GM23248 (cell line): ENCODE results near the gene SLC38A8. TPM values are rescaled to one million over a fixed set of nuclear protein-coding genes. Genes with fewer than 3 reads are reported as not detected.

ENCODE experiments used
- DNase-seq: peaks from one replicate; pipeline ENCODE4 v3.0.0-alpha.2; 2015
- H2AFZ ChIP-seq: fragments of 200-600 bp; sonication (generic); 2 replicates; pipeline ENCODE4 v1.6.1; 2016; ENCODE audit warnings: antibody characterized with exemption
- H3F3A ChIP-seq: fragments of 200-600 bp; sonication (generic); 2 replicates; pipeline ENCODE4 v1.6.1; 2016; ENCODE audit warnings: mild to moderate bottlenecking, antibody characterized with exemption, mixed run types; ENCODE audit not compliant: insufficient read depth
- H3K27ac ChIP-seq: fragments of 200-600 bp; sonication (generic); 2 replicates; pipeline ENCODE4 v1.5.1; 2016; ENCODE audit warnings: mild to moderate bottlenecking
- H3K27me3 ChIP-seq: fragments of 200-600 bp; sonication (generic); replicated peaks from 2 replicates; pipeline ENCODE4 v1.6.1; 2016; ENCODE audit warnings: mild to moderate bottlenecking; ENCODE audit not compliant: insufficient read depth
- H3K36me3 ChIP-seq: fragments of 200-600 bp; sonication (generic); 2 replicates; pipeline ENCODE4 v1.6.1; 2016; ENCODE audit warnings: low read depth, mild to moderate bottlenecking
- H3K4me1 ChIP-seq: fragments of 200-600 bp; sonication (generic); 2 replicates; pipeline ENCODE4 v1.6.1; 2016; ENCODE audit warnings: mild to moderate bottlenecking; ENCODE audit not compliant: insufficient read depth
- H3K4me2 ChIP-seq: fragments of 200-600 bp; sonication (generic); one replicate; pipeline ENCODE4 v1.6.1; 2016; ENCODE audit warnings: mild to moderate bottlenecking; ENCODE audit not compliant: unreplicated experiment
- H3K4me3 ChIP-seq: fragments of 200-600 bp; sonication (generic); 2 replicates; pipeline ENCODE4 v1.5.1; 2016; ENCODE audit warnings: mild to moderate bottlenecking
- H3K79me2 ChIP-seq: fragments of 200-600 bp; sonication (generic); 2 replicates; pipeline ENCODE4 v1.6.1; 2016; ENCODE audit warnings: mild to moderate bottlenecking; ENCODE audit not compliant: insufficient read depth
- H3K9ac ChIP-seq: fragments of 200-600 bp; sonication (generic); 2 replicates; pipeline ENCODE4 v1.6.1; 2016; ENCODE audit warnings: mild to moderate bottlenecking
- H3K9me2 ChIP-seq: fragments of 200-600 bp; sonication (generic); 2 replicates; pipeline ENCODE4 v1.6.1; 2016; ENCODE audit warnings: mixed run types, mild to moderate bottlenecking, moderate library complexity; ENCODE audit not compliant: insufficient read depth
- H3K9me3 ChIP-seq: fragments of 200-600 bp; sonication (generic); one replicate; pipeline ENCODE4 v1.6.1; 2017; ENCODE audit warnings: low read depth
- H4K20me1 ChIP-seq: fragments of 200-600 bp; sonication (generic); 2 replicates; pipeline ENCODE4 v1.6.0; 2016; ENCODE audit not compliant: insufficient read depth
- EZH2 ChIP-seq: fragments of 200-600 bp; sonication (generic); IDR thresholded peaks from 2 replicates; pipeline ENCODE4 v1.6.1; 2018; ENCODE audit warnings: antibody characterized with exemption, mild to moderate bottlenecking; ENCODE audit not compliant: insufficient read depth, poor library complexity, severe bottlenecking
- EZH2phosphoT487 ChIP-seq: fragments of 200-600 bp; sonication (generic); IDR thresholded peaks from 2 replicates; pipeline ENCODE4 v1.6.1; 2018; ENCODE audit warnings: antibody characterized with exemption, moderate library complexity, mild to moderate bottlenecking, low read depth; ENCODE audit not compliant: insufficient read depth
- WGBS, 2 experiments: methylation state at CpG; one replicate each; pipeline ENCODE4 v1.1.6; 2015 to 2017; ENCODE audit warnings: low lambda C conversion rate in 2 of 2, low coverage in 1 of 2; ENCODE audit errors: missing lambda C conversion rate in 2 of 2; 5-methylcytosine and 5-hydroxymethylcytosine counted together
- in situ Hi-C: fragments of 300-500 bp; cut with MboI; formaldehyde crosslinking; loops from 2 replicates; pipeline ENCODE4 v1.15.0; 2020
- polyA plus RNA-seq: library from polyadenylated mRNA; unstranded; fragments of >200 nt; fragmentation: Nextera tagmentation; extraction: Ambion mirVana; gene quantifications from 2 replicates; pipeline ENCODE4 v1.2.1, GENCODE V29; 2016
- total RNA-seq: library from RNA; depleted of rRNA; stranded (reverse); fragments of >200 nt; shearing (Covaris generic); gene quantifications from 2 replicates; pipeline ENCODE4 v1.2.3, GENCODE V29; 2014

SLC38A8 gene
- total and polyA plus RNA-seq, 2 experiments from 2014 or later: not detected

DNA sequence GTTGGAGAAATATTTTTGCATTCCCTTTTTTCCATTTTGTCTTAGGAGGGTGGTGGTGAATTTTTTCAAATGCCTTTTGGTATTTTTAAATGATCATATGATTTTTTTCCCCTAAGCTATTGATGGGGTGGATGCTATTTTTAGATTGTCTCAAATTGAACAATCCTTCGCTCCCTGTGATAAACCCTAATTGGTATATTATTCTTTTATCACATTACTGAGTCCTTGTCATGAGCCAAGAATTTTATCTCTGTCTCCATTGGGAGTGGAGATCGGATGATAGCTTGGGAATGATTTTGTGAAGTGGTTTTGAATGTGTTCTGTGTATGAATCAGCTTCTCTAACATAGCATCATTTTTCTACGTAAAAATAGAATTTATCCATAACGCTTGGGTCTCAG, 59.1 kb downstream of the SLC38A8 start:
- H3K27ac ChIP-seq: no peak overlapping the region
- in situ Hi-C loops: no loop called here
- no peaks in the 10 kb centered on the region for H3K36me3 ChIP-seq
- no peaks in the 10 kb centered on the region for H3F3A ChIP-seq
- H3K9me2 ChIP-seq: no peaks in the 10 kb centered on the region
- no peaks in the 10 kb centered on the region for H3K4me1 ChIP-seq
- H3K9ac ChIP-seq: no peak overlapping the region
- no peaks in the 10 kb centered on the region for H3K79me2 ChIP-seq
- no peak overlapping the region for H2AFZ ChIP-seq
- WGBS, 2 experiments: 70 to 79% methylated on average over 4 of the region's 4 CpGs
- H3K4me2 ChIP-seq: no peak overlapping the region
- TF ChIP-seq EZH2 (no peak), EZH2phosphoT487 (no peak)
- no peak overlapping the region for H3K4me3 ChIP-seq
- H4K20me1 ChIP-seq: no peaks in the 10 kb centered on the region
- no peak for DNase-seq
- H3K9me3 ChIP-seq: no peaks in the 10 kb centered on the region
- peaks cover 24% of the 10 kb centered on the region for H3K27me3 ChIP-seq

DNA sequence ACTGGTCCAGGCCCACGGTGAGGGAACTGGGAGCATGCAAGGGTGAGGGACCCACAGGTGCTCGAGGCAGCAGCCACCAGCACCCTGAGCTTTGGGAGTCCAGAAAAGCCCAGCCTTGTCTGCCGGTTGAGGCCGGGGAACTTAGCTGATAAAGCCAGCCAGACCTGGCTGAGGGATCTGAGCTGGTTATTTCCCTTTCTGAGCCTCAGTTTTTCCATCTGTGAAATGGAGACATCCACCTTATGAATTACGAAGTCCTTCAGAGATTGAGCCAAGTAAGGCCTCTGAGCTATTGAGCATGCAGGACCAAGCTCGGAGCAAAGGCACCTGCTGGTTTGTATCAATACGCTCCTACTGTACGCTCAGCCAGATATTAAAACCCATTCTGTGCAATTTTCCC, 60.8 kb downstream of the SLC38A8 start:
- no peak overlapping the region for H3K9ac ChIP-seq
- no peaks in the 10 kb centered on the region for H3K36me3 ChIP-seq
- H2AFZ ChIP-seq: no peak overlapping the region
- no peaks in the 10 kb centered on the region for H3K9me2 ChIP-seq
- 81 to 84% methylated on average over 8 of the region's 8 CpGs for WGBS, 2 experiments
- no peak overlapping the region for H3K4me3 ChIP-seq
- DNase-seq: no peak
- no peak overlapping the region for H3K4me2 ChIP-seq
- H3K27me3 ChIP-seq: peaks cover 12% of the 10 kb centered on the region; the same call in 1 of the 2 replicates
- no peaks in the 10 kb centered on the region for H3K4me1 ChIP-seq
- H3K9me3 ChIP-seq: no peaks in the 10 kb centered on the region
- no peaks in the 10 kb centered on the region for H4K20me1 ChIP-seq
- no peaks in the 10 kb centered on the region for H3K79me2 ChIP-seq
- in situ Hi-C loops: no loop called here
- H3K27ac ChIP-seq: no peak overlapping the region
- no peak for TF ChIP-seq EZH2
- TF ChIP-seq EZH2phosphoT487: no peak
- H3F3A ChIP-seq: no peaks in the 10 kb centered on the region

DNA sequence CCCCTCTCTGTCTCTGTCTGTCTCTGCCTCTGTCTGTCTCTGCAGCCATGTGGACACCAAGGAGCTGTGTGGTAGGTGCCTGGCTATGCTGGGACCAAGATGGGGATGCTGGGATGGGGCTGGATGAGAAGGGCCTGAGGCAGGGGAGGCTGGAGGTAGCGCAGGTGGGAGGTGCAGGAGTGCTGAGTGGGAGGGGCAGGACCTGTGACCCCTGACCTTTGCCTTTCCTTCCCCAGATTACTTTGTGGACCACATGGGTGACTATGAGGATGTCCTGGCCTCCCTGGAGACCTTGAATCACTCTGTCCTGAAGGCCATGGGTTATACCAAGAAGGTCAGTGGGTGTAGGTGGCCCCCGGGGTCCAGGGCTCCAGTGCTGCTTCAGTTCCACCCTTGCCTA, 61.8 kb downstream of the SLC38A8 start:
- Histone ChIP-seq H2AFZ (no peak overlapping the region), H3K9ac (no peak overlapping the region), H3F3A (no peaks in the 10 kb centered on the region), H3K4me1 (no peaks in the 10 kb centered on the region), H3K9me3 (no peaks in the 10 kb centered on the region), H4K20me1 (no peaks in the 10 kb centered on the region), H3K27ac (no peak overlapping the region), H3K4me3 (no peak overlapping the region), H3K79me2 (no peaks in the 10 kb centered on the region), H3K9me2 (no peaks in the 10 kb centered on the region), H3K27me3 (peaks cover 5% of the 10 kb centered on the region), H3K4me2 (no peak overlapping the region), H3K36me3 (no peaks in the 10 kb centered on the region)
- in situ Hi-C loops: no loop called here
- DNase-seq: no peak
- TF ChIP-seq EZH2phosphoT487: no peak
- TF ChIP-seq EZH2: no peak
- WGBS, 2 experiments: 83 to 86% methylated on average over 2 of the region's 2 CpGs

DNA sequence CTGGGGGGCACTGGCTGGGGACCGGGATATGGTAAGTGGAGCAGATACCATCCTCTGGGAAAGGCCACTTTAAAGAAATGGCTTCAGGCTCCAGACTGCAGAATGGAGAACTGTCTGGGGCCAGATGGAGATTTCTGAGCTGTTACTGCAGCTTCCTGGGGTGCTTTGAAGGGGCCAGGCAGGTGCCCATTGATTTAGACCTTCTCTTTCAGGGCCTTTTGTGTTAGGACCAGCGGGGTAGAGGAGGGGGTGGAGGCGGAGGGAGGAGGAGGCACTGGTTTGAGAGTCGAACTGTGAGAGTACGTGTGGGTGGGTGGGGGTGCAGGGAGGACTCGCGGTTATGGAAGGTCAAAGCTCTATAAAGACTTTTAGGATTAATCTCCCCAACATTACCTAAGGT, 63.2 kb downstream of the SLC38A8 start:
- H3K36me3 ChIP-seq: no peaks in the 10 kb centered on the region
- H3K4me1 ChIP-seq: no peaks in the 10 kb centered on the region
- H3K9me2 ChIP-seq: no peaks in the 10 kb centered on the region
- no peak for DNase-seq
- H3K4me2 ChIP-seq: no peak overlapping the region
- 77 to 78% methylated on average over 6 to 7 of the region's 7 CpGs for WGBS, 2 experiments
- in situ Hi-C loops: no loop called here
- no peaks in the 10 kb centered on the region for H4K20me1 ChIP-seq
- no peaks in the 10 kb centered on the region for H3K9me3 ChIP-seq
- peaks cover 2% of the 10 kb centered on the region for H3K27me3 ChIP-seq
- H2AFZ ChIP-seq: no peak overlapping the region
- H3K9ac ChIP-seq: no peak overlapping the region
- no peak overlapping the region for H3K4me3 ChIP-seq
- TF ChIP-seq EZH2phosphoT487 (no peak), EZH2 (no peak)
- no peak overlapping the region for H3K27ac ChIP-seq
- H3F3A ChIP-seq: no peaks in the 10 kb centered on the region
- no peaks in the 10 kb centered on the region for H3K79me2 ChIP-seq

DNA sequence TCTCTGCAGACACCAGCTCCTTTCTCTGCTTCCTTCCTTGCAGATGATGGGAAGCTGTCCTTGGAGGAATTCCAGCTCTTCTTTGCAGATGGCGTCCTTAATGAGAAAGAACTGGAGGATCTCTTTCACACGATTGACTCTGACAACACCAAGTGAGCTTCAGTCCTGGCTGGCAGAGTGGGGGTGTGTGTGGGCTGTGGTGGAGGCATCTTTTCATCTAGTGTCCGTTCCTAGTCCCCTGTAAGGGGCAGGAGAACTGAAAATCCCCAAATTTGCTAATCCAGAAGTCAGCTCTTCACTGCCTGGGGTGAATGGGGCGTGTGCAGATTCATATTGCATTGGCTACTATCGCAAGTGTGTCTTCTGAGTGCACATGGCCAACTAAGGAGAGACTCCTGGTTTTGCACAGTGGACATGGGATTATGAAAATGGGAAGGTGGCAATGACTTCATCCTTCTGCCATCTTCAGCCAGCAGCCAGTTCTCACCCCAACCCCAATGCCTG, 64.1 kb downstream of the SLC38A8 start:
- no peak overlapping the region for H2AFZ ChIP-seq
- no peak overlapping the region for H3K4me3 ChIP-seq

More for the DNA sequence above, 64.1 kb downstream of the SLC38A8 start:
- no peak overlapping the region for H3K27ac ChIP-seq
- no peaks in the 10 kb centered on the region for H3K4me1 ChIP-seq
- H3K4me2 ChIP-seq: no peak overlapping the region
- H3K9me2 ChIP-seq: no peaks in the 10 kb centered on the region
- 59 to 61% methylated on average over 5 of the region's 5 CpGs for WGBS, 2 experiments
- H4K20me1 ChIP-seq: no peaks in the 10 kb centered on the region
- TF ChIP-seq EZH2phosphoT487 (no peak), EZH2 (no peak)
- H3K27me3 ChIP-seq: peaks cover 2% of the 10 kb centered on the region
- no peaks in the 10 kb centered on the region for H3K36me3 ChIP-seq
- in situ Hi-C loops: no loop called here
- no peak overlapping the region for H3K9ac ChIP-seq
- no peak for DNase-seq
- no peaks in the 10 kb centered on the region for H3K79me2 ChIP-seq
- no peaks in the 10 kb centered on the region for H3K9me3 ChIP-seq
- no peaks in the 10 kb centered on the region for H3F3A ChIP-seq
